NOMO-1 treated with dmso at 0.1 percent for 144 hours (cell line): ENCODE measurements around the gene ANKMY1.

ENCODE experiments used
- DNase-seq: peaks from one replicate; lab custom pipeline; 2025; ENCODE audit not compliant: unreplicated experiment; lab: John Stamatoyannopoulos, UW

ANKMY1 gene

GRCh38 chr2:240581811-240582210 lies 24.0 kb upstream of the ANKMY1 start:
- no peak for DNase-seq

GRCh38 chr2:240579771-240580614 lies 22.2 kb upstream of the ANKMY1 start:
- peak; percentile 86 for DNase-seq

GRCh38 chr2:240579071-240579762 lies 21.4 kb upstream of the ANKMY1 start:
- DNase-seq: no peak

GRCh38 chr2:240578488-240578887 lies 20.7 kb upstream of the ANKMY1 start:
- DNase-seq: no peak

GRCh38 chr2:240578110-240578450 lies 20.3 kb upstream of the ANKMY1 start:
- no peak for DNase-seq

GRCh38 chr2:240577281-240578109 lies 19.7 kb upstream of the ANKMY1 start:
- DNase-seq: no peak

GRCh38 chr2:240576436-240577205 lies 18.8 kb upstream of the ANKMY1 start:
- DNase-seq: no peak

GRCh38 chr2:240576036-240576435 lies 18.2 kb upstream of the ANKMY1 start:
- DNase-seq: no peak

GRCh38 chr2:240575101-240575965 lies 17.5 kb upstream of the ANKMY1 start:
- DNase-seq: no peak

GRCh38 chr2:240574386-240575100 lies 16.8 kb upstream of the ANKMY1 start:
- DNase-seq: no peak

- no peak for DNase-seq
These were observed 16.0 kb upstream of the ANKMY1 start for GRCh38 chr2:240573516-240574385.

- DNase-seq: no peak
These were observed 15.3 kb upstream of the ANKMY1 start for GRCh38 chr2:240573071-240573515.

- no peak for DNase-seq
These were observed 14.6 kb upstream of the ANKMY1 start for GRCh38 chr2:240572141-240573031.

GRCh38 chr2:240571314-240571973 lies 13.7 kb upstream of the ANKMY1 start:
- DNase-seq: no peak

GRCh38 chr2:240570531-240571313 lies 12.9 kb upstream of the ANKMY1 start:
- DNase-seq: no peak

GRCh38 chr2:240569998-240570530 lies 12.3 kb upstream of the ANKMY1 start:
- DNase-seq: no peak
